Measurements from ENCODE around the gene GPR137B. TPM values are rescaled to one million over a fixed set of nuclear protein-coding genes. Genes with fewer than 3 reads are reported as not detected.
A peak's percentile ranks its signal among the peaks of the same experiment; 100 is the strongest.

The GPR137B gene
- total and polyA plus RNA-seq, 2 of the 8 experiments (the other 6 are each of a cell fraction or from before 2014, with no cell fraction given): 6.9 to 7.7 TPM

DNA sequence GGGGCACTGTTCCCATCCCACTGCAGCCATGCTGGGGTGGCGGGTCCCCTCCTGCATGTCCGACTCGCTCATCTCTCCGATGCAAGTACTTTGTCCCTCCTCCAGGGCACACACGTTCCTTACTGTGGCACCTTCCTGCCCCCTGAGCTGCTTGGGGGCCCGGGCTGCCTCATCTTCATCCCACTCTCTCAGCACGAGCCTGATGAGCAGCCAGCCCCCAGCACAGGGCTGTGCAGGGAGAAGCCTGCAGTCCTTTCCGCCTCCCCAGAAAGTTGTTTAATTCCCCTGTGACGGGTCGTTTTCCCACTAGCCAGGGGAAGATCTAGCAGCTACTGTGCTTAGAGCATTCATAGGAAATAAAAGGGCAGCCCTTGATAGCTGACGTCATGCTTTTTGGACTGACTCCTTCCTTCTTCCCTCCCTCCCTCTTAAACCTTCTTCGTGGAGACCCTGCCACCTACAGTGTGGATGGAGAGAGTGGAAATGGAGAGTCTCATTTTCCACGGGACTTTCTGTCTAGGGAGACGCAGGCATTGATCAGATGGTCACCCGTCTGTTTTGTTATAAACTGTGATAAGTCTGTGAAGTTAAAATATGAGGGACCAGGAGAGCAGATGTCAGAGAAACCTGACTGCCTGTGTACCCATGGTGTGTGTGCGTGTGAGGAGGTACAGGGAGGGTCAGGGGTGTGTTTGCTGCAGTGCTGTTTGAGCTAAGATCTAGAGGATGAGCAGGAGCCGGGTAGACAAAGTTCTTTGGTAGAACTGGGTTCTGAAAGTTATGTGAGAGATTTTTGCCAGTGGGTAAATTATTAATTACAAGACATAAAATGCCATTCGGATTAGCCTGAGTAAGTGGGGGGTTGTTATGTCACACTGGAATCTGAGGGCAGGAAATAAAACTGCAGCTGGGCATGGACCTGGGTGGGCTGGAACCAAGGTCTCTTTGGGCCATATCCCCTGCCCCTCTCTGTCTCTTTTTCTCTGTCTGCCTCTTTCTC lies 34.3 kb downstream of the GPR137B start:
- FAIRE-seq: no peak

More for the DNA sequence above, 34.3 kb downstream of the GPR137B start:
- Histone ChIP-seq H3K4me3 (ENCODE audit: extremely low read depth in 1 of 4, insufficient read depth in 2 of 4, low read depth in 3 of 4, low read length in 4 of 4) (no peak overlapping the region), H3K36me3 (ENCODE audit: control insufficient read depth in 2 of 4, insufficient read depth in 4 of 4, low read length in 3 of 4) (peaks cover 0 to 7% (median 0%) of the 10 kb centered on the region in 4 experiments; a peak in 3 of 8 replicates), H3K79me2 (ENCODE audit: control insufficient read depth in 1 of 2, insufficient read depth in 2 of 2, low read length in 2 of 2) (no peaks in the 10 kb centered on the region), H2BK120ac (replicated peaks; ENCODE audit: low read depth, low read length) (no peak overlapping the region), H3K27ac (ENCODE audit: low read depth, low read length) (no peak overlapping the region), H2BK20ac (ENCODE audit: low read length) (no peak overlapping the region), H3K79me1 (ENCODE audit: low read depth, low read length) (no peaks in the 10 kb centered on the region; the same call in 1 of the 2 replicates), H3K4me1 (replicated peaks in 1 of 4; ENCODE audit: control insufficient read depth in 3 of 4, insufficient read depth in 4 of 4, low read length in 3 of 4) (peaks cover 0 to 4% (median under 1%) of the 10 kb centered on the region in 4 experiments; a peak in 2 of 7 replicates), H3K9ac (replicated peaks in 1 of 4; ENCODE audit: extremely low read depth in 1 of 4, low read depth in 3 of 4, low read length in 3 of 4) (no peak overlapping the region), H3K9me3 (ENCODE audit: insufficient read depth in 2 of 2, low read depth in 1 of 2, low read length in 1 of 2) (no peaks in the 10 kb centered on the region), H3K18ac (ENCODE audit: extremely low read depth, low read length) (no peak overlapping the region), H2BK5ac (ENCODE audit: low read depth, low read length) (no peak overlapping the region), H3K23me2 (ENCODE audit: low read depth, low read length) (no peaks in the 10 kb centered on the region; the same call in 1 of the 2 replicates), H3K14ac (ENCODE audit: insufficient read length) (no peak overlapping the region), H3K27me3 (replicated peaks in 1 of 4; ENCODE audit: control insufficient read depth in 3 of 4, extremely low read depth in 1 of 4, insufficient read depth in 3 of 4, low read length in 3 of 4) (no peaks in the 10 kb centered on the region), H3K23ac (ENCODE audit: insufficient read length) (no peak overlapping the region), H4K20me1 (replicated peaks in 1 of 2; ENCODE audit: control insufficient read depth in 1 of 2, insufficient read depth in 2 of 2, low read length in 2 of 2) (no peaks in the 10 kb centered on the region), H3K56ac (replicated peaks; ENCODE audit: insufficient read length, low read depth, low read length) (no peak overlapping the region), H3K4ac (replicated peaks; ENCODE audit: insufficient read length, low read depth, low read length) (no peak overlapping the region), H2AK5ac (ENCODE audit: low read depth, low read length) (no peak overlapping the region), H3K4me2 (ENCODE audit: insufficient read depth in 1 of 2, low read depth in 2 of 2, low read length in 2 of 2) (no peak overlapping the region), H2AFZ (ENCODE audit: low read length) (no peak overlapping the region), H4K5ac (ENCODE audit: insufficient read length, low read depth, low read length) (no peak overlapping the region), H4K91ac (replicated peaks; ENCODE audit: insufficient read length, low read length) (peak overlapping the region; percentile 22), H4K8ac (ENCODE audit: extremely low read depth, insufficient read depth, low read length) (no peak overlapping the region), H2BK15ac (ENCODE audit: low read length) (no peak overlapping the region), H2BK12ac (ENCODE audit: low read depth, low read length) (no peak overlapping the region)
- POLR2A ChIA-PET (ENCODE audit: partially characterized antibody): no interaction called here
- CTCF ChIA-PET (ENCODE audit: partially characterized antibody): interaction anchor here (0.6 to 1.5 kb wide), 7 partner anchors 20 to 293 kb away, joined by 3 to 5 read pairs (median 3); no protein-coding TSS in a partner anchor
- TF ChIP-seq TCF12 (IDR thresholded peaks at IDR 0.05; ENCODE audit: low read depth, low read length): no peak
- TF ChIP-seq CHD2 (IDR thresholded peaks at IDR 0.05; ENCODE audit: low read length): no peak
- no peak for TF ChIP-seq ASH2L (IDR thresholded peaks at IDR 0.05; ENCODE audit: low read length)
- no peak for TF ChIP-seq JUN (IDR thresholded peaks at IDR 0.05; ENCODE audit: low read depth, low read length)
- no peak for TF ChIP-seq USF2 (IDR thresholded peaks at IDR 0.05; ENCODE audit: low read length)
- TF ChIP-seq JUND (IDR thresholded peaks at IDR 0.05; ENCODE audit: low read length): no peak
- TF ChIP-seq SIX5 (IDR thresholded peaks at IDR 0.05; ENCODE audit: low read depth, low read length): no peak
- no peak for TF ChIP-seq POLR2AphosphoS5 (IDR thresholded peaks at IDR 0.05; ENCODE audit: low read depth, low read length)
- TF ChIP-seq PHF8 (conservative IDR thresholded peaks at IDR 0.05; ENCODE audit: low read depth, low read length): no peak
- TF ChIP-seq TEAD4 (IDR thresholded peaks at IDR 0.05; ENCODE audit: low read depth, low read length): no peak
- TF ChIP-seq RXRA (IDR thresholded peaks at IDR 0.05; ENCODE audit: insufficient read depth, low read depth, low read length): no peak
- WGBS, 2 experiments (ENCODE audit: extremely low coverage in 1 of 2, insufficient coverage in 1 of 2, insufficient read length in 1 of 2, insufficient replicate concordance in 2 of 2, low coverage in 1 of 2, low lambda C conversion rate in 2 of 2, missing lambda C conversion rate in 1 of 2): 79% methylated on average over 16 of the region's 18 CpGs; no CpG with 5 or more reads in 1 of the 2 experiments
- DNase-seq (ENCODE audit: low read depth in 1 of 2, low spot score in 2 of 2): no peak
